Activated T-cell treated with anti-CD3 and anti-CD28 coated beads for 4 hours (primary cell): ENCODE data around the gene CSRP1.

ENCODE experiments used
- DNase-seq: peaks from one replicate; pipeline ENCODE4 v3.0.0-alpha.2; 2020

The CSRP1 gene

GRCh38 chr1:201513498-201514243, 6.7 kb upstream of the CSRP1 start:
- DNase-seq: no peak

- no peak for DNase-seq
Measured at GRCh38 chr1:201511941-201512539, 5.1 kb upstream of the CSRP1 start.

GRCh38 chr1:201511396-201511940, 4.5 kb upstream of the CSRP1 start:
- DNase-seq: no peak

DNA sequence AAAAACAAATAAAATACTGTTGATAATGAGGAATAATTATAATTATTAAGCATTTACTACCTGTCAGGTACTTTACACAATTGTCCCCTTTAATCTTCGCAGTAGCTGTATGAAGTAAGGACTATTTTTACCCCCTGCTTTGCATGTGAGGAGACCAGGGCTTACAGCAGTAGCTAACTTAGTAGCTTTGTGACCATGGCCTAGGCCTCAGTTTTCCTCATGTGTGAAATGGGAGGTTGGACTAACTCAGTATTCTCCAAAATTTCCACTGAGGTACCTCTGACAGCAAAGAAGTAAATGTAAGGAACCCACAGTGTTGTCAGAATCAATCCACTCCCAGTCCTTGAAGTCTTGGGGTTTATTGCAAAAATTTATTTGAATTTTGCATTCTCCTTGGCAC, 3.8 kb upstream of the CSRP1 start:
- DNase-seq: no peak

DNA sequence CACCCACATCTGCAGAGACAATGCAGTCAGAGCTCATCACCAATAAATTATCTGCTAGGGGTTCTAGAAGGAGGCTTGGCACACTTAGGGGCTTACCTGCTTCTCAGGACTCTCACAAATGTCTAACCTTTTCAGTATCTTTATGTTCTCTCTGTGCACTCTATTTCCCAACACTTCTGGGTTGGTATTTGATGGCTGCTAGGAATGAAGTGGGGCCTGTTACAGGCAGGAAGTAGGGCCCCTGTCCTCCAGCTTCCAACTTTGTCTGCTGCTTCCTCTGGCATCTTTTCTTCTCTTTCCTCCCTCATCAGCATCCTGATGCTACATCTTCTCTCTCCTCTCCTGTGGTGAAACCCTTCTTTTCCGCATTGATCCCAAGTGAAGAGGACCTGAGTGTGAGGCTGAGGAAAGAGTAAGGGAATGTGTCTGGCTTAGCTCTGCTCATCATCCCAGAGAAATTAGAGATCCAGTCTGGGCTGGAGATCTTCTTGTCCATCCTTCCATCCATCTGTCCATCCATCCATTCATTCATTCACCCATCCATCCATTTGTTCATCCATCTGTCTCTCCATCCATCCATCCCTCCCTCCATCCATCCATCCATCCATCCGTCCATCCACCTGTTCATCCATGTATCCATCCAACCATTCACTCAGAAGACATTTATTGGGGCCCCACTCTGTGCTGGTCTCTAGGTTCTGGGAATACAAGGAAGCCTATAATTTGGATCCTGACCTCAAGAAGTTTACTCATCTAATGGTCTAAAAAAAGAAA, 2.9 kb upstream of the CSRP1 start:
- no peak for DNase-seq

DNA sequence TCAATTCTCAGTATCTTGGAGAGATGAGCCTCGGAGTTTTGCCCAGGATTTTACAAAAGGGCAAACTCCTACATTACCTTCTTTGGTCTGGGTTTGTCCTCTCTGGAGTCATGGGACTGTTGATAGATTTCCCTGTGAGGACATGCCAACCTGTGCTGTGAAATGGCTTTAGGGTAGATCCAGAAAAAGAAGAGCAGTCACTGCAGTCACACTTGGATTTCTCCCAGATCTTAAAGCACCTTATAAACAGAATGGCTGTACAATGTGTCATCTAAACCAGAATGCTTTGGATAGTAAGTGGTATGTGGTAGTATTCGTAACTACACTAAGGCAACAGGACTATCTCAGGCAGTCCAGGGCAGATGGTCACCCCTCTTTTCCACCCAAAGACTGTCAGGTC, 1.9 kb upstream of the CSRP1 start:
- DNase-seq: no peak

GRCh38 chr1:201507360-201507675, 395 bp upstream of the CSRP1 start:
- DNase-seq: no peak

GRCh38 chr1:201506092-201506491, 831 bp downstream of the CSRP1 start:
- no peak for DNase-seq

GRCh38 chr1:201505503-201505890, 1.4 kb downstream of the CSRP1 start:
- DNase-seq: no peak

GRCh38 chr1:201504799-201505502, 2.0 kb downstream of the CSRP1 start:
- no peak for DNase-seq

DNA sequence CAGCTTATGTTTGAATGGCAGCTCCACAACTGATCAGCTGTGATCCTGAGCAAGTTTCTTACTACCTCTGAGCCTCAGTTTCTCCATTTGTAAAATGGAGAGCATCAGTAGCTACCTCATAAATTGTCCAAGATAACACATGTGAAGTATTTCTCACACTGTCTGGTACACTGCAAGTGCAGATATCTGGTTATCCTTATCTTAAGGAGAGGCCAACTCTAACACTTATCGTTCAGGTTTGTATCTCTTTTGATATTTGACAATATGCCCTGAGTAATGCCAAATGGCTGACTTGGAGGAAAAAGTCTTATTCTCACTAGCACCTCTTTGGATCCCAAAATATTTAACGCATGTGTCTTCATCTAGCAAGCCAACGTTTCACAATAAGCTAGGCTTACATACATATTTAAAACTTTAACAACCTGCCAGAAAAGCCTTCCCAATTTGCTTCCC, 2.7 kb downstream of the CSRP1 start:
- no peak for DNase-seq

DNA sequence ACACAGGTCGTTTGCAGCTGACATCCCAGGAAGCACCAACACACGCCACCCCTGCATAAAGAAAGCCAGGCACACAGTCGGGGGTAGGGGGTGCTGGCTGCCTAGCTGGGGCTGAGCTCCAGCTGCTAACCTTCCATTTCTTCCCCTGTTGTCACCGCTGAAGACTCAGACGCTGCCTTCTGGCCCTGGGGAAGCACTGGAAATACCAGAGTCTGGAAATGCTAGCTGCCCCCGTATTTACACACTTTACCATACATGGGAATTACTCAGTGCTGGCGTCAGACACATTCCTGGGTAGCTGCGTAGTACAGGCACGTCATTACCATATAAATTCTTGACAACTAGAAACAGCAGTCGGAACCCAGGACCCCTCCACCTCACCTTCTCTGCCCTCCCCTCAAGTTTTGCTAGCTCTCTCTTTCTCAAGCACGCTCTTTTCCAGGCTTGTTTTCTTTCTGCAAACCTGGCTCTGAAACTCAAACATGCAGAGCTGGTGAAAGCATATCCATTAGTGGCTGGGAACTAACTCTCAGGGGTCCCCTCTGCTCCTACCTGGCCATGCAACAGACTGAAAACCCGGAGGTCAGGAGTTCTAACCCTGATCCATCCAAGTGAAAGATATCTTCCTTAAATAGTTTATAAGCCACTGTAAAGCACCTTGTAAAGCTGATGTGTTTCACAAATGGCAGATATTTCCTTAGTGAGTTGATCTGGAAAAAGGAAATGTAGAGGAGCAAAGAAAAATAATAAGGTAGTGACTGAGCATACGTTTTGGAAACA, 3.3 kb downstream of the CSRP1 start:
- DNase-seq: no peak

GRCh38 chr1:201502511-201502857, 4.4 kb downstream of the CSRP1 start:
- no peak for DNase-seq

GRCh38 chr1:201501812-201502510, 5.0 kb downstream of the CSRP1 start:
- DNase-seq: no peak

- no peak for DNase-seq
Measured at GRCh38 chr1:201501144-201501543, 5.8 kb downstream of the CSRP1 start.

GRCh38 chr1:201500670-201501120, 6.2 kb downstream of the CSRP1 start:
- no peak for DNase-seq

DNA sequence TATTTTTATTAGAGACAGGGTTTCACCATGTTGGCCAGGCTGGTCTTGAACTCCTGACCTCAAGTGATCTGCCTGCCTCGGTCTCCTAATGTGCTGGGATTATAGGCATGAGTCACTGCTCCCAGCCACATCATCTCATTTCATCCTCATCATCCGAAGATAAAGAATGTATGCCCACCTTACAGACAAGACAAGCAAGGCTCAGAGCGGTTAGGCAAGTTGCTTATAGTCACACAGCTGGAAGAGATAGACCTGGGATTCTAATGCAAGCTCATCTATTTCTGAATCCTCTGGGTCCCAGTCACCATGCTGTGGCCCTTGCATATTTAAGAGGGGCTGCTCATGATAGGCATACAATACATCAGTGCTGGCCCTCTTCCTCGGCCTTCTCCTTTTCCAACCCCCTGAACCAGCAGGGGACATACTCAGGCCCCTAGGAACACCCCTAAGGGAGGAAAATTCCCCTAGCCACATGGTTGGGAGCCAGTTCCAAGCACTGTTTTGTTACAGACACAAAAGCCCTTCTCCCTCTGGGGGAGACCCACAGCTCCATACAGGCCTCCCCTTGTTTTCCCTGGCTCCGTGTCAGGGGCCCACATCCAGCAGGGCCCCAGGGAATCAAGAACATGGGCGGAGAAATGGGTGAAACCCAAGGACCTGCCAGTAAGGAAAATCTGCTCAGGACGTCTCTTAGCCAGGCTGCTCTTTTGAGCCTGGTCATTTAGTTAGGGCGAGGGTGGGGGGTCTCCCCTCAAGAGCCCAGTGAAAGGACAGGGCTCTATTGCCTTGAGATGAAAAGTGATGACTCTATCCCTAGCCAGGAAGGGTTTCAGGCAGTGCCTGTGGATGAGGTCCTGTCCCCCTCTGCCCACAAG, 6.9 kb downstream of the CSRP1 start:
- no peak for DNase-seq

DNA sequence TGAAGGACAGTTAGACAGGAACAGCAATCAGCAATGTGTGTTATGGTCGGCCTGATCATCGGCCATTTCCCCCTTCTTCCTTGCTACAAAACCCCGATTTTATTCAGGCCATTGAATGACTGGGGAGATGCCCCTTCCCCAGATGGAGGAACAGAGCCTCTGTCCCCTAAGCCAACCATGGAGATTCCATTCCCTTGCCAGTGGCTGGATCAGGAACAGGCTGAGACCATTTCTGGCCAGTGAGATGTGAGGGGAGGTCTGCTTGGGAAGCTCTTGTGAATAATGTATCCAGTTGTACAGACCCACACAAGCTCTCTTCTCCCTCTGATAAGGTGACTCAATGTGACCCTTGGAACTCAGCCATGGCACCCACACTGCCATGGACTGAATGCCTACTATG, 7.7 kb downstream of the CSRP1 start:
- no peak for DNase-seq

DNA sequence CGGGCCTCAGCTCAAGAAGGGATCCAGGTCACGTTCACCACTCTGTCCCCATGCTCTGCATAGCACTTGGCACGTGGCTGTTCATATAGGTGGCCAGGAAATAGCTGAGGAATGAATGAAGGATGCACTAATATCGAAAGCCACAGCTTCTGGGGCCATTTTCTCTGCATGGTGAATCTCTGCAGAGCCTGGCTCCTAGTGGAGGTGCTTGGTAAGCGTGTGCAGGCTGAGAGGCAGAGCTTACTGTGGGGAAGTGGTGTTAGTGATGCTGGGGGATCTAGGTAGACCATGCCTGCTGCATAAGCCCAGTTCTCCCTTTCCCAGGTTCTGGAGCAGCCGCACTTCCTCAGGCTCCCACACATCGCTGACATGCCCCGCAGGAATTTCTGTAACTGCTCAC, 8.3 kb downstream of the CSRP1 start:
- DNase-seq: no peak

DNA sequence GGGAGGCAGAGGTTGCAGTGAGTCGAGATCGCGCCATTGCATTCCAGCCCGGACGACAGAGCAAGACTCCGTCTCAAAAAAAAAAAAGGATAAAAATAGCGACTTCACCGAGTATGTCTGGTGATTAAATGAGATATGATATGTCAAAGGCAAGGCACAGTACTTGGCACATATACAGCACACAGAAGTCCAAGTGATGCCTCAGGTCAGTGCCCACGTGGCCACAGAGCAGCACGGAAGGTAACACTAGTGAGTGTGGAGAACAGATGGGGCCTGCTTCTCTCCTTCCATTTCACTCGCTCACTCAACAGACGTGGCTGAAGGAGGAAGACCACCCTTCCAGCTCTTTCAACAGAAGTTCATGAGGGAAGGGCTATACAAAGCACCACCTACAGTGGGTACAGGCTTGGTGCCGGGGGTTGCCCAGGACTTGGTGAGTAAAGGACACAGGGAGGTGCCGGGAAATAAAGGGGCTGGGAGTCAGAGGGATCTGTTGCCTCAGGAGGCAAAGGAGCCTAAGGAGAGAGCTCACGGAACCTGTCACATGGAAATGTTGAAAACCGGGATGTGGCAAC, 8.9 kb downstream of the CSRP1 start:
- no peak for DNase-seq
